HG03558 (cell line): ENCODE results near the gene BAZ1B.
"Not testable (repeated sequence)": the region's sequence is repeated elsewhere in the genome, so short reads cannot be mapped to it uniquely, and the experiment has no call there.

ENCODE experiments used
- ATAC-seq: cut with Tn5 transposase; IDR thresholded peaks from one replicate; pipeline ENCODE4 v1.9.1; 2021; ENCODE audit warnings: moderate number of reproducible peaks; ENCODE audit not compliant: unreplicated experiment; ENCODE audit errors: extremely low read depth

BAZ1B gene

GRCh38 chr7:73522105-73522872 is at the start of gene BAZ1B:
Gene BAZ1B, minus strand, starts transcription at chr7:73522293. Its CDS starts 360 bp downstream, at chr7:73521933.
- peak; percentile 72 for ATAC-seq

- ATAC-seq = no peak
Measured at GRCh38 chr7:73570977-73571376, 48.9 kb upstream of the BAZ1B start.

- ATAC-seq = no peak
Measured at GRCh38 chr7:73570521-73570920, 48.4 kb upstream of the BAZ1B start.

- no peak for ATAC-seq
Measured at GRCh38 chr7:73569042-73569608, 47.0 kb upstream of the BAZ1B start.

- no peak for ATAC-seq
Measured at GRCh38 chr7:73567846-73568685, 46.0 kb upstream of the BAZ1B start.

GRCh38 chr7:73567140-73567539 is 45.0 kb upstream of the BAZ1B start:
- ATAC-seq = no peak

- ATAC-seq = not testable (repeated sequence)
Measured at GRCh38 chr7:73566431-73566830, 44.3 kb upstream of the BAZ1B start.

GRCh38 chr7:73565675-73566340 is 43.7 kb upstream of the BAZ1B start:
- no peak for ATAC-seq

GRCh38 chr7:73560109-73560835 is 38.2 kb upstream of the BAZ1B start:
- ATAC-seq = no peak

GRCh38 chr7:73557397-73558257 is 35.5 kb upstream of the BAZ1B start, which contains the start of gene BCL7B:
Gene BCL7B, minus strand, starts transcription at chr7:73557690. Its CDS starts 112 bp downstream, at chr7:73557578.
- peak; percentile 21 for ATAC-seq

- ATAC-seq = peak; percentile 61
Measured at GRCh38 chr7:73557108-73557396, 35.0 kb upstream of the BAZ1B start.

GRCh38 chr7:73556208-73557107 is 34.4 kb upstream of the BAZ1B start:
- no peak for ATAC-seq

- ATAC-seq = no peak
Measured at GRCh38 chr7:73555411-73555982, 33.4 kb upstream of the BAZ1B start.

- not testable (repeated sequence) for ATAC-seq
Measured at GRCh38 chr7:73550093-73550492, 28.0 kb upstream of the BAZ1B start.

GRCh38 chr7:73549176-73549575 is 27.1 kb upstream of the BAZ1B start:
- no peak for ATAC-seq

GRCh38 chr7:73547841-73548240 is 25.7 kb upstream of the BAZ1B start:
- no peak for ATAC-seq

GRCh38 chr7:73544678-73545077 is 22.6 kb upstream of the BAZ1B start:
- no peak for ATAC-seq

- ATAC-seq = no peak
Measured at GRCh38 chr7:73541722-73542121, 19.6 kb upstream of the BAZ1B start.
